Stimulated activated naive CD8-positive, alpha-beta T cell treated with anti-CD3 and anti-CD28 coated beads, Interleukin-15, Interleukin-2, amounts not matched to agents 100 U/mL and 50 U/mL, for 24 hours (primary cell): ENCODE results near the gene REEP1.
A peak's percentile ranks its signal among the peaks of the same experiment; 100 is the strongest.

Source experiments
- ATAC-seq: fragments of 150-1000 bp; cut with Tn5 transposase; one replicate; pipeline ENCODE4 v1.10.0; 2021
- DNase-seq: peaks from one replicate; pipeline ENCODE4 v3.0.0; 2021

Gene REEP1, protein sequence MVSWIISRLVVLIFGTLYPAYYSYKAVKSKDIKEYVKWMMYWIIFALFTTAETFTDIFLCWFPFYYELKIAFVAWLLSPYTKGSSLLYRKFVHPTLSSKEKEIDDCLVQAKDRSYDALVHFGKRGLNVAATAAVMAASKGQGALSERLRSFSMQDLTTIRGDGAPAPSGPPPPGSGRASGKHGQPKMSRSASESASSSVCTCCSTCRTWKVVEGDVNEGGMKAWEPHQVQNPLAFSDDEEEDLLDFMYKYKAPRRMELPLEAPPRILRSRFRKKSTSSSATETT

GRCh38 chr2:86337244-86337835 lies at the start of gene REEP1:
Gene REEP1 (minus strand): TSS chr2:86337626. CDS start chr2:86337510, 116 bp downstream.
- ATAC-seq (peak; percentile 56), DNase-seq (peak; percentile 42)

DNA sequence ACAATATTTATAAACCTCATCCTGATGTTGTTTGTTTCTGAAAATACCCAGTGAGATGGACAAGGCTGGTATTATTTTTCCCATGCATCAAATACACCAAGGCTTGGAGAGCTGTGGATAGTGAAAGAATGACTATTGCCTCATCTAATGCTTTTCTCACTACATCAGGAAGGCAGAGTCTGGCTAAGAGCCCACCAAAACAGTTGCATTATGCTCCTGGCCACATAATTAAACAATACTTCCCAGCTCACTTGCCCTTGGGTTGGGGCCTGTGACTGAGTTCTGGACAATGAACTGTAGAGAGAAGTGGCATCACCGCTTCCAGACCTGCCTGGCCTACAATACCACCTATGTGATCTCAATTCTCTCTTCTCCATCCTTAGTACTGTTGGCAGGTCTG lies 46.4 kb upstream of the REEP1 start:
- DNase-seq (no peak), ATAC-seq (no peak)

DNA sequence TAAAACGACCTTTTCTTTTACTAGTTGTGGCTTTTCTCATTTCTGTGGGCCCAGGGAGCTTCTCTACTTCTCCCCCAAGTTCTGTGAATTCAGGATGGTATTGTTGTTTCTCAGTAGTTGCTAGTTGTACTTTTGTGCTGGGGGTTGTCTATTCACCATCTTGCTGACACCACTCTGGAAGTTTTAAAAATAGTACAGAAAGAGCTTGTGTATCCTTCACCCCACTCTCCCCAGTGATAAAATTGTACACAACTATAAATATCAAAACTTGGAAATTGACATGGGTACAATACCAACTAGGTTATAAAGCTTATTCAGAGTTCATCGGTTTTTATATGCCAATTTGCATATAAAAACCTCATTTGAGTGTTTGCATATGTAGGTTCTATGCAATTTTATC lies 45.3 kb upstream of the REEP1 start:
- no peak for ATAC-seq
- DNase-seq, result no peak

DNA sequence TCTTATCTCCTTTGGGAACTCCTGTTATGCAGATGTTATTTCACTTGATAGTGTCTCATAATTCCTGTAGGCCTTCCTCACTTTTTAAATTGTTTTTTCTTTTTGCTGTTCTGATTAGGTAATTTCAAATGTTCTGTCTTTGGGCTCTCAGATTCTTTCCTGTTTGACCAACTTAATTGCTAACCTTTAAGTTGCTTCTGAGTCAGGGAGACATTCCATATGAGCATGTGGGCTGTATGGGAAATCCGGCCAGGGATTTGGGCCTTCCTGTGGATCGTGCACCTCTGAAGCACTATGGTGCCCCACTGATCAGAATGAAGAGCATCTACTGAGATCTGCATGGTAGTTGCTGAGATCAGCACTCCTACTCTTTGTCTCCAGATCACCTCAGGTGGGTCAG lies 44.7 kb upstream of the REEP1 start:
- ATAC-seq (no peak), DNase-seq (no peak)

GRCh38 chr2:86378469-86378868 lies 41.0 kb upstream of the REEP1 start:
- ATAC-seq (no peak), DNase-seq (no peak)

DNA sequence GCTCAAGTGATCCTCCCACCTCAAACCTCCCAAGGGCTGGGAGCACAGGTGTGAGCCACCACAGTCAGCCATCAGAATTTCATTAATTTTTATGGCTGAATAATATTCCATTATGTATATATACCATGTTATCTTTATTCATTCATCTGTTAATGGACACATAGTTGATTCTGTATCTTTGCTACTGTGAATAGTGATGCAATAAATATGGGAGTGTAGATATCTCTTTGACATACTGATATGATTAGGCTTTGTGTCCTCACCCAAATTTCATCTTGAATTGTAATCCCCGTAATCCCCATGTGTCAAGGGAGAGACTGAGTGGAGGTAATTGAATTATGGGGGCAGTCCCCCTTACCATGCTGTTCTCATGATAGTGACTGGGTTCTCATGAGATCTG lies 38.2 kb upstream of the REEP1 start:
- DNase-seq (no peak), ATAC-seq (no peak)

GRCh38 chr2:86372641-86373502 lies 35.4 kb upstream of the REEP1 start:
- no peak for DNase-seq
- no peak for ATAC-seq

DNA sequence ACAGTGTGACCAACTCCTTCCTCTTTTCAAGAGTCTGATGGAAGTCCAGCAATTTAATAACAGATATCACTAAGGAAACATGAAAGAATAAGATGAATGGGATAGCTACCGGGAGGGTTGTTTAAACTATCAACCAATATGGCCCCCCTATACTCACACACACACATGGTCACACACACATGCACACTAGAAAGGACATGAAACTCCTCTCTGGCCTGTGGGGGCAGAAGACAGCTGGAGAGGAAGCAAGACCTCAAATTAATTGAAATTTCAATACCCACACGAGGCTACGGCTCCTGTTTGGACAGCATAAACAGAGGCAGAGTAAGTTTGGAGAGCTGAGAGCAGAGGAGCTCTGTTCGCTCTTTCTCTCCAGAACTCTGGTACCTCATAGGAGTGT lies 34.7 kb upstream of the REEP1 start:
- DNase-seq, result no peak
- ATAC-seq, result no peak

DNA sequence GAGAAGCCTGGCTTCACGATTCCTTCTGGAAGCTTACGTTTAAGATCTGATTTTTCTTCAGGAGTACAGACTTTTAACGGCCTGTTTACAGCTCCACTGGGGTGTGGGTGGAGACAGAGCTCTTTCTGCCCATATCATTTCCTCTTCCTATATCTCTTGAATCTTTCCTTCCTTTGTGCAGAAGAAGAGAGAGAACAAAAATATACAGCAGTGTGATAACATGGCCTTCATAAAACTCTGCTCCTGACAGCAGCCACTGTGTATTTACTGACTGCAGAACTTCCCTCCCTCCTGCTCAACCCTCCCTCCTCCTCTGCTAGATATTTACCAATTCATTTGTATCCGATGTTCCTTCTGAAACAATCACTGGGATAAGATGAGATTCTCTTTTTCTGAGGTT lies 34.1 kb upstream of the REEP1 start:
- ATAC-seq (no peak), DNase-seq (no peak)

DNA sequence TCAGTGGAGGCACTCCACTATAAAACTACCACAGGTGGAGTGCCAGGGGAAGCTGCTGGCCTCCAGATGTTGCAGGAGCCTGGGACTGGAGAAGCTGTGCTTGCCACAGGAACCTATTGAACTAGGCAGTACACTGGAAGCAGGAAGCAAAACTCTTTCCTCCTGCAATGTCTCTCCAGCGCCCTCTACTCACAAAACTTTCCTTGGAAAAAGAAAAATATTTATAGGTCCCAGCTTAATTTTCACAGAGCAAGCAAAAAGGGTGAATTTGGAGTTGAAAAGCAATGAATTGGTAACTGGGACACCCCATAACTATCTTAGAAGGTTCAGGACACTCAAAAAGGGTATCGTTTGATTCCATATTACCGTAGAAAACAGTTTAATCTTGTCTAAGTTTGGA lies 33.2 kb upstream of the REEP1 start:
- DNase-seq (no peak), ATAC-seq (no peak)

DNA sequence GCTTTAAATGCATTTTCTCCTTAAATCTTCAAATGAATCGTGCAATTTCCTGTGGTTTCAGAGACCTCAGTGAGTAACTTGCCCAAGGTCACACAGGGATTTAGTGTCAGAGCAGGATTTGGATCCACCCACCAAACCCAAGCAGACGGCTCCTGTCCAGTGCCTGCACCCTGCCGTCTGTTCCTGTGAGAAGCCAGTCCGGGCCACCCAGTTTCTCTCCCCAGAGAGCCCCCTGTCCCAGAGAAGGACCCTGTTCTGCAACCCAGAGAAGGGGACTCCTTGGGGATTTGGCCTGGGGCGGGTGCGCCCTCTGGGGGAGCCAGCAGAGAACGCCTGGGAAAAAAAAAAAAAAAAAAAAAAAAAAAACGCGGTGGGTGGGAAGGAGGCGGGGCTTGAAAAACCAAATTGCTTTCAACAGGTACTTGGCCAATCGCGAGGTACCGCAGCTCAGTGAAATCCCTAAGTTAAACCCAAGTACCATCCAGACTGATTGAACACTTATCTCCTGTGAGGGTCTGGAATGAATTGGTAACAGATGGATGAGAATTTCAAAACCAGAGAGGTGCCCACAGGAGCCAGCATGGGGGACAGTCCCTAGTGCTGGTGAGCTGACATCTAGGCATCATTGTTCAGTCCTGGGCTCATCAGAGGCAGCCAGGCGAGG lies 30.9 kb upstream of the REEP1 start:
- DNase-seq (peak; percentile 39), ATAC-seq (peak; percentile 67)

DNA sequence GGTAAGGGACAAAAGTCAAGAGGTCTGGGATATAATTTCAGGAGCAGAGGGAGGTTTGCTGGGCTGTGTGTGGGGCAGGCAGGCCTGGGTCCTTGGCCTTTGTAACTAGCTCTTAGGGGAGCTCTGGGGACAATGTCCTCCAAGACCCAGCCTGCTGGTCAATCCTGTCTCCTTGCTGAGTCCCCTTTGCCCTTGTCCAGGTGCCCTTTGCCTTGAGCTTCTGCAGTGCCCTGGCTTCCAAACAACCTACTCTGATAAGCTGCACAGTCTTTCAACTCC lies 30.0 kb upstream of the REEP1 start:
- ATAC-seq (no peak), DNase-seq (no peak)

DNA sequence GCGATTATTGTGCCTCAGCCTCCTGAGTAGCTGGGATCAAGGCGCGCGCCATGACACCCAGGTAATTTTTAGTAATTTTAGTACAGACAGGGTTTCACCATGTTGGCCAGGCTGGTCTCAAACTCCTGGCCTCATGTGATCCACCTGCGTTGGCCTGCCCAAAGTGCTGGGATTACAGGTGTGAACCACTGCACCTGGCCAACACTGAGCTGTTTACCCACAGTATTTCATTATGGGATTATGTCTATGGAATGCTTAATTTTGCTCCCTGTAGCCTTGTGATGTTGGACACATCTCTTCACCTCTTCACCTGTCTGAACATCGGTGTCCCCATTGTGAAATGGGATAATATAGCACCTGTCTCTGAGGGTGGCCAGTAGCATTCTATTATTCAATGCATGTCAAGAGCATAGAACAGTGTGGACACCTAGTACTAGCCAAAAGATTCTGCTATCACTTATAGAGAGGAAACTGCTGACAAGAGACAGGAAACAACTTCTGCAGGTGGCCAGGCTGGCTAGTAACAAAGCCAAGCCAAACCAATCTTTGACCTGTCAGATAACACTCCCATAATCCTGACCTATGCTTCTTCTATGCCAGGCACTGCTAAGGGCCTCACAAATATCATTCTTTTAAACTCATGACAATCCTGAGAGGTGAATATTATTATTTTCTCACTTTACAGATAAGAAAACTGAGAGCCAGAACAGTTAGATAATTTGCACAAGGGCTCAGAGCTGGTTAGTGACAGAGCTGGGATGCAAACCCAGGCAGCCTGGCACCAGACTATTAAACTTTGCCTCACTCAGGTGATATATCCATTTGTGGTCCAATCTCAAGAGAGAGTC lies 29.4 kb upstream of the REEP1 start:
- no peak for DNase-seq
- no peak for ATAC-seq

- ATAC-seq, result no peak
- DNase-seq, result no peak
These were observed 27.5 kb upstream of the REEP1 start for GRCh38 chr2:86364894-86365293.

- DNase-seq (no peak), ATAC-seq (no peak)
These were observed 23.4 kb upstream of the REEP1 start for GRCh38 chr2:86360776-86361175.

- ATAC-seq, result no peak
These were observed 21.5 kb upstream of the REEP1 start for GRCh38 chr2:86358957-86359356.

DNA sequence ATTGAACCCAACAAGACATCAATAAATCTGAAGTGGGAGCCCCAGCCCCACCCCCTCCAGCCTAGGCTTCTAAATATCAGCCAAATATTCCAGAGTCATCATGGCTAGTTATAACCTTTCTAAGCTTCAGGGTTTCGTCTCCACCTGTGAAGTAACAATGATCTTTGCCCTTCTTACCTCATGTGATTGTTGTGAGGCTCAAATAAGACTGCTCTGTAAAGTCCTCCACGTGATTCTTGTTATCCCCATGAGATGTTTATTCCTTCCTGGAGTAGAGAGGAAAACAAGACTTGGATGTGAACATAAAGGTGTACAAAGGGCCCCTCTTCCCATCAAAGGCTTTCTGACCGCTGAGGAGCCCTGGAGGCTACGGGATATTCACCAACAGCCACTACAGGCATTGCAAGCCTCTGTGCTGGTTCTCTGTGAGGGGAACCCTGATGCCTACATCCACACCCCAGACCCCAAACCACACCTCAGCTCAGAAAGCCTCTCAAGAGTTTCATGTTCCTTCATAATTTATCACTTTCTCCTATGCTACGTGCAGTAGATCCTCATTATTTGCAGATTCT lies 20.1 kb upstream of the REEP1 start:
- DNase-seq (no peak), ATAC-seq (no peak)

More at GRCh38 chr2:86358957-86359356, 21.5 kb upstream of the REEP1 start:
- no peak for DNase-seq

GRCh38 chr2:86352727-86353221 lies 15.3 kb upstream of the REEP1 start:
- no peak for ATAC-seq

DNA sequence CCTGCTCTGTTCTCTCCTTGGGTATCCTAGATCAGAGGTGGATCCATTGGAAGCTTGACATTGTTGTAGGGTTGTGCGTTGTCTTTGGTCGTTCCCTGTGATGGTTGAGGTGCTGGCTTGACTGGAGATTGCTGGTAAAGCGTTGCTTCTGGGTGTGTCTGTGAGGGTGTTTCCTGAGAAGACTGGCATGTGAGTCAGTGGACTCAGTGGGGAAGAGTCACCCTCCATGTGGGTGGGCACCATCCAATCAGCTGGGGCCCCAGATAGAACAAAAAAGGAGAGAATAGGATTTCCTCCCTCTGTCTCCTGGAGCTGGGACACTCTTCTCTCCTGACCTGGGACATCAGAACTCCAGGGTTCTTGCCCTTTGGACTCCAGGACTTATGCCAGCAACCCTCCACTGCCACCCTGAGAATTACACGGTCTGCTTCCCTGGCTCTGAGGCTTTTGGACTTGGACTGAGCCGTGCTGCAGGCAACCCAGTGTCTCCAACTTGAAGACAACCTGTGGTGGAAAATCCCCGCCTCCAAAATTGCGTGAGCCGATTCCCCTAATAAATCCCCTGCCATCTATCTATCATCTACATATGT lies 14.8 kb upstream of the REEP1 start:
- ATAC-seq (no peak), DNase-seq (no peak)

More at GRCh38 chr2:86352727-86353221, 15.3 kb upstream of the REEP1 start:
- no peak for DNase-seq

DNA sequence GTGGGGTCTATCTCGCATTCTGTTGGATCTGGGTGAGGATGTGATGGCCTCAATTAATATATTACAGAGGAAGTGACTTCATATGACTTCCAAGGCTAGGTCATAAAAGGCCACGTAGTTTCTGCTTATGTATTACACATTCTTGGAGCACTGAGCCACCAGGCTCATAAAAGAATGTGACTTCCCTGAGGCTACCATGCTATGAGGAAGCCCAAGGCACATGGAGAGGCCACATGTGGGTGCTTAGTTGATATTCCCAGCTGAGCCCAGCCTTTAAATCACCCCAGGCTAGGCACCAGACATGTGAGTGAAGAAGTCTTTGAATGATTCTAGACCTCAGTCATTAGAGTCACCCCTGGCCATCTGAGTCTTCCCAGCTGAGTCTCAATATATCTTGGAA lies 13.3 kb upstream of the REEP1 start:
- DNase-seq (no peak), ATAC-seq (no peak)

DNA sequence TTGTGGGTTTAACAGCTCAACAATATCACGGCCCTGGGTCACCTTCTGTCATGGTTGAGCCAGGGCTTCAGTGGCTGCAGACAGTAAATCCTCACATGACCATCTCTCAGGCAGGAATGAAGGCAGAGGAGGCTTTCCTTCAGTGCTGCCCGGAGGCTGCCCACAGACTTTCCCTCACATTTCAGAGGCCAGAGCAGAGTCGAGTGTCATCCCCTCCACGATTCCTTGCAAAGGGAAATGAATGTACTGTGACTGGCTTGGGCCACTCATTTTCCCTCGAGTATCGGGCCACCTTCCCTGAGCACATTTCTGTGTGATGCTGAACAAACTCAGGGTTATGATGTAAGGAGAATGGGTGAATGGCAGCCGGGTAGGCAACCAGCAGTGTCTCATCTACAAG lies 10.0 kb upstream of the REEP1 start:
- ATAC-seq (no peak), DNase-seq (no peak)
